T-helper 1 cell treated with Interleukin-12 subunit alpha and Interleukin-12 subunit beta and Interleukin-4 antibody, amounts not matched to agents 30 μg/mL and 1 μg/mL, for 36 hours (primary cell): ENCODE data around the gene SPON2.

Experiments used
- H3K27ac Mint-ChIP-seq: one replicate; pipeline ENCODE4 v1.8.0; 2021; ENCODE audit warnings: mild to moderate bottlenecking, mixed read lengths
- H3K27me3 Mint-ChIP-seq: one replicate; pipeline ENCODE4 v1.8.0; 2021; ENCODE audit warnings: low read depth, mixed read lengths
- H3K36me3 Mint-ChIP-seq: one replicate; pipeline ENCODE4 v1.8.0; 2021; ENCODE audit warnings: low read depth, mixed read lengths
- H3K4me1 Mint-ChIP-seq: one replicate; pipeline ENCODE4 v1.8.0; 2021; ENCODE audit warnings: low read depth, mixed read lengths
- H3K4me3 Mint-ChIP-seq: one replicate; pipeline ENCODE4 v1.8.0; 2021; ENCODE audit warnings: mild to moderate bottlenecking, moderate library complexity, mixed read lengths
- H3K9me3 Mint-ChIP-seq: one replicate; pipeline ENCODE4 v1.8.0; 2021; ENCODE audit warnings: mixed read lengths

SPON2 gene

DNA sequence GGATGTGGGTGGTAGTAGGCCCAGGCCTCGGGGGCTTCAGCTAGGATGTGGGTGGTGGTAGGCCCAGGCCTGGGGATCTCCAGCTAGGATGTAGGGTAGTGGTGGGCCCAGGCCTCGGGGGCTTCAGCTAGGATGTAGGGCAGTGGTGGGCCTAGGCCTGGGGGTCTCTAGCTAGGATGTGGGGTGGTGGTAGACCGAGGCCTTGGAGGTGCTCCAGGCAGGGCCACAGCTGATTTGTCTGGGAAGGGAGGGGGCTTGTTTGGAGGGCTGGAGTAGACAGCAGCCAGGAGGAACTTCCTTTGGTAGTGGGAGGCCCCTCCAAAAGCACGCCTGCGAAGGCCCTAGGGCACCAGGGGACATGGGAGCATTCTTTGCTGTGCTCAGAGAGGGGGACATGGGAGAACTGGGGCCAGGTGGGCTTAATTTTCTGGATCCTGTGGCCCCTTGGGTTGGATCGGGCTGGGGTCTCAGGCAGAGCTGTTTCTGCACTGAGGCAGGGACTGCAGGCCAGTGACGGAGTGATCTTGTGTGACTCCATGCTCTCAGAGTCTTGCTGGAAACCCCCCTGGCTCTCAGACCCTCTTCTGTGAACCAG is 3.3 kb upstream of the SPON2 start:
- Mint-ChIP-seq H3K27me3 (peaks cover 19% of the 10 kb centered on the region), H3K4me3 (no peak overlapping the region), H3K36me3 (peaks cover 9% of the 10 kb centered on the region), H3K27ac (no peak overlapping the region), H3K4me1 (peaks cover 4% of the 10 kb centered on the region), H3K9me3 (peaks cover 12% of the 10 kb centered on the region)

DNA sequence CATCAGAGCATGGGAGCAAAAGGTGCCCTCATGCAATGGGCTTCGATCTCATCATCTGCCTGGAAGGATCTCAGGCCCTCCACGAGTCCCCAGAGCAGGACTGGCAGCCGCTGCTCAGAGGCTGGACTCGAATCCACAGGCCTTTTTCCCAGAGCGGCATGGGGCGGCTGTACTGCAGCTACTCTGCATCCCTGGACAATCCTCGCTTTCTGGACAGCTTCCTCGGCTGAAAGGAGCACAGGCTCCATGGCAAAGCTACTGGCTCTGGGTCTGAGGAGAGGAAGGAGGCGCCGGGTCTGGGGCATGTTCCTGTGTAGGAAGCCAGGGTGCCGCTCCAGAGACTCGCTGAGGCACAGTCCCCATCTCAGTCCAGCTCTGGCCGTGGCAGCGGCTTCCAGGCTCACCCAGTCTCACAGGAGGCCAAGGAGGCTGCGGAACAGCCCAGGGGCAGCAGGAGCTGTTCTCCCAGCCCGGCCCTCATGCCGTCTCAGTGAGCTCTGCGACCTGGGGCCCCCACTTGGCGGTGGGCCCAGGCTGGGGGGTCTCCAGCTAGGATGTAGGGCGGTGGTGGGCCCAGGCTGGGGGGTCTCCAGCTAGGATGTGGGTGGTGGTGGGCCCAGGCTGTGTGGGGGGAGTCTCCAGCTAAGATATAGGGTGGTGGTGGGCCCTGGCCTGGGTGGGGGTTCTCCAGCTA is 2.7 kb upstream of the SPON2 start:
- Mint-ChIP-seq H3K4me1 (peaks cover 1% of the 10 kb centered on the region), H3K27me3 (peaks cover 24% of the 10 kb centered on the region), H3K4me3 (no peak overlapping the region), H3K27ac (no peak overlapping the region), H3K9me3 (peaks cover 5% of the 10 kb centered on the region), H3K36me3 (peaks cover 5% of the 10 kb centered on the region)

DNA sequence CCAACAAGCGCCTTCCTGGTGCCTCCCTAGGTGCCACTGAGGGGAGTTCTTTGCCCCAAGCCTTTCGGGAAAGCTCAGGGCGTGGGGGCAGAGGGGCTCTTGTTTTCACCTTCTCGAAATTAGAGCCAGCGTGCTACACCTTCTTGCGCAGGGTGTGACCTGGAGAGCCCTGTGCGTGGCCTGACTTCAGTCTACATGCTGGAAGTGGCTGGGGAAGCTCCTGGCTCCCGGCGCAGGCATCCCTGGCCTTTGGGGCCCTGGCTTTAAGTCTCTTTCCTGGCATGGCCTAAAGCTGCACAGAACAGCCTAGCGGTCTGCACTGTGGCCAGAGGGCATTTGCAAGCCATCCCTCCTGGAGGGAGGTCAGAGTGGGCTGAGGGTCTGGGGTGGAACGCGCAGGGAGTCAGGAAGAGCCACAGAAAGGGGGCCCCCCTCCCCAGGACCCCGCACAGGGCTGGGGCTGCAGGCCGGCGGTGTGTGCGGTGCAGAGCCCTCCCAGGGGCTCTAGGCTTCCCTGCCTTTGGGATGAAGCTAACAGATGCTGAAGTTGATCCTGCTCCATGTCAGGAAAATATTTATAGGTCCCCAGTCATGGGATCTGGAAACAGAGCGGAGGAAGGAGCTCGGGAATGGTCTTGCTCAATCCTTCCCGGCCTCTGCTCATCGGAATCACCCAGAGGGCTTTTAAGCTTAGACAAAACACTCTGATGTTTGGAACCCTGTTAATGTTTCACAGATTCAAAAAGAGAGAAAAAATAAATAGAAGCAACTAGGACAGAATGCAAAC is 781 bp upstream of the SPON2 start:
- H3K36me3 Mint-ChIP-seq, result peaks cover 2% of the 10 kb centered on the region
- no peak overlapping the region for H3K4me3 Mint-ChIP-seq
- no peaks in the 10 kb centered on the region for H3K9me3 Mint-ChIP-seq
- no peak overlapping the region for H3K27ac Mint-ChIP-seq
- H3K27me3 Mint-ChIP-seq, result peaks cover 25% of the 10 kb centered on the region
- peaks cover under 1% of the 10 kb centered on the region for H3K4me1 Mint-ChIP-seq

DNA sequence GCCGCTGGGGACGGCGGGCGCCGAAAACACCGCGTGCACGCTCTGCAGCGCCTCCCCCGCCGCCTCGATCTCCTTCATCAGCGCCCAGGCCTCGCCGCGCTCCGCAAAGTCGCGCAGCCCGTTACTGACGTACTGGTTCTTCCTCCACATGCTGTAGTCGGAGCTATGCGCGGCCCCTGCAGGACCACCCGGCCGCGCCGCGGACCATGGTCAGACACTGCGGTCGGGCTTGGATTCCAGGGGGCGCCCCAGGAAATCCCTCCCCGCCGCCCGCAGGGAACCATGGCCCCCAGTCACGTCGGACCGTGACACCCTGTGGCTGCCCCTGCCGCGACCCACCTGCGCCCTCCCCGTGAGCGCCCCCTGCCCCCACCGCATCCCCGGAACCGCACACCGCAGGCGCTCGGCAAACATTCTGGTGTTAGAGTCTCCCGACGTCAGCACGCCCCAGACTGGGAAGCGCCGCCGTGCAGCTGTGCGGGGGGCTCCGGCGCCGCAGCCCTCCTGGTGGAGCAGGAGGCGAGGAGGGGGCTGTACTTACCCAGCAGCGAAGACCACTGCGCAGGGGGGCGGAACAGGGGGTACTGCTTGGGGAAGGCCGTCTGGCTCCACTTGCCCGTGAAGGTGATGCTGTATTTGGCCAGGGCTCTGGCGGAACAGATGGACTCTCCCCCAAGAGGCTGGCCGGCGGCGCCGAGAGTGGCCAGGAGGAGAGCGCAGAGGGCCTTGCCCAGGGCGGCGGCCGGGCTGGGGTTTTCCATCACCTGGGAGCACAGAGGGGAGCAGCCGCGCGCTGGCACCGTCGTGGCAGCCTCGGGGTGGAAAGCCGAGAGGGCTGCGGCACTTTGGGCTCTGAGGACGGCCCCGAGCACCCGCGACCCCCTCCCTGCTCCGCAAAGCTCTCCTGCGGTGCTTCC is 814 bp downstream of the SPON2 start:
- Mint-ChIP-seq H3K9me3 (no peaks in the 10 kb centered on the region), H3K36me3 (peaks cover 2% of the 10 kb centered on the region), H3K4me3 (peak overlapping the region; percentile 54), H3K27me3 (peaks cover 25% of the 10 kb centered on the region), H3K4me1 (peaks cover 10% of the 10 kb centered on the region), H3K27ac (no peak overlapping the region)

DNA sequence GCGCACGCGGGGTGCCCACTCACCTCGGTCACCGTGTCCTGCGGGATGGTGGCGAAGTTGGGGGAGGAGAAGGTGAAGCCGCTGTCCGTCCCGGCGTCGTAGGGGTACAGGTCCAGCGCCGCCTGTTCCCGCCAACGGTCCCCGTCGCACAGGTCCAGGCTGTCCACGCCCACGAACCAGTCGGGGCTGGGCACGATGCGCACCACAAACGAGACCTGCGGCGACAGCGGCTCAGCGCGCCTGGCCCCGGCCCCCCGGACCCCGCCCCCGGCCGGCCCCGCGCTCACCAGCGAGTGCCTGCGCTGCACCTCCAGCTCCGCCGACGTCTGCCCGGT is 1.4 kb downstream of the SPON2 start:
- peak overlapping the region; percentile 54 for H3K4me3 Mint-ChIP-seq
- H3K9me3 Mint-ChIP-seq, result no peaks in the 10 kb centered on the region
- H3K27ac Mint-ChIP-seq, result no peak overlapping the region
- peaks cover 2% of the 10 kb centered on the region for H3K36me3 Mint-ChIP-seq
- H3K27me3 Mint-ChIP-seq, result peaks cover 25% of the 10 kb centered on the region
- H3K4me1 Mint-ChIP-seq, result peaks cover 10% of the 10 kb centered on the region

DNA sequence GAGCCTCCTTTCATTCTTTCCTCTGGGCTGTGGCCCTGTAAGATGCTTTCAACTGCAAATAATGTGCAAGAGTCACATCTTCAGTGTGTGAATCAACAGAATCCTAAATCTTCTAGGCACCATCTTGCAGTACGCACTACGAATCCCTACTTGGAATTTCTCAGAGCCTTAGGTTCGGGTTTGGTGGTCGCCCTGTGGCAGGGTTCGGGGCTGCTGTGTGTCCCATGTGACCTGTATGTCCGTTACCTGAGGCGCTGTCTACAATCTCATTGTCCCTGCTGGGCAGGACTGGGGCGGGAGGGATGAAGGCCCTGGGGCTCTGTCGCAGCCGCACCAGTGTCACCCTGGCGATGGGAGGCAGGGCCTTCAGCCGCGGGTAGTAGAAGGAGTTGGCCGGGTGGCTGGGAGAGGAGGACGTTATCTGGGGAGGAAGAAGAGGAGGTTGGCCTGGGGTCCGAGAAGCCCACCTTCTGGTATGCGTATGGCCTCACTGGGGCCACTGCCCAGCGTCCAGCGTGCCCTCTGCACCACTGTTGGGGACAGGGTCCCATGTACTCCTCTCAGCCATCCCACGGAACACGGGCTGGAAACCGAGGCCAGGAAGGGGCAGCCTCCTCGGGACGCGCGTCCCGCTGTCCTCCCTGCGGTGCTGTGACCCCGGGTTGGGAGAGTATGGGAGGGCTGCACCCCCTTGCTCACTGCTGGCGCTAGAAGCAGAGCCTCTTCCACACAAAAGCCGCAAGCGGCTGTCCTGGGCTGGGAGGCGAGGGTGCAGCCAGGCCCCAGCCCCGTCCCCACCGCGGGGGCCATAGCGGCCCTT is 2.0 kb downstream of the SPON2 start:
- Mint-ChIP-seq H3K9me3 (no peaks in the 10 kb centered on the region), H3K27ac (no peak overlapping the region), H3K4me1 (peaks cover 10% of the 10 kb centered on the region), H3K36me3 (peaks cover 2% of the 10 kb centered on the region), H3K27me3 (peaks cover 25% of the 10 kb centered on the region), H3K4me3 (no peak overlapping the region)

DNA sequence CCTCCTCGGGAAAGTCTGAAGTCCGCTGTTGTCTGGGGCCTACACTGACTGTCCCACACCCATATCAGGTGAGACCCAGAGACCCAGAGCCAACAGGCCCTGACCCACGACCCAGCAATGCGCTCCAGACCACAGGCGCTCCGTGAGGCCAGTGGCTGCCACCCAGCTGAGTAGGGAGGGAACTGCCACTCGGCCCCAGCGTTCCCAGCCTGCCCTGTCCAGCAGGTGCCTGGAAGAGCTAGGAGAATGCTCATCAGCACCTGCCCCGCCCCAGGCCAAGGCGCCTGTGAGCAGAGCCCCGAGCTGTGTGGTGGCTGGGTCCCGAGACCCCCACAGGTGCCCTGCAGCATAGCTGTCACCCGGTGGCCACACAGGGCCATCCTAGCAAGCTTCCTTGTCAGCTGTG is 2.7 kb downstream of the SPON2 start:
- Mint-ChIP-seq H3K36me3 (peaks cover 2% of the 10 kb centered on the region), H3K27me3 (peaks cover 25% of the 10 kb centered on the region), H3K4me1 (peaks cover 10% of the 10 kb centered on the region), H3K4me3 (no peak overlapping the region), H3K27ac (no peak overlapping the region), H3K9me3 (no peaks in the 10 kb centered on the region)

DNA sequence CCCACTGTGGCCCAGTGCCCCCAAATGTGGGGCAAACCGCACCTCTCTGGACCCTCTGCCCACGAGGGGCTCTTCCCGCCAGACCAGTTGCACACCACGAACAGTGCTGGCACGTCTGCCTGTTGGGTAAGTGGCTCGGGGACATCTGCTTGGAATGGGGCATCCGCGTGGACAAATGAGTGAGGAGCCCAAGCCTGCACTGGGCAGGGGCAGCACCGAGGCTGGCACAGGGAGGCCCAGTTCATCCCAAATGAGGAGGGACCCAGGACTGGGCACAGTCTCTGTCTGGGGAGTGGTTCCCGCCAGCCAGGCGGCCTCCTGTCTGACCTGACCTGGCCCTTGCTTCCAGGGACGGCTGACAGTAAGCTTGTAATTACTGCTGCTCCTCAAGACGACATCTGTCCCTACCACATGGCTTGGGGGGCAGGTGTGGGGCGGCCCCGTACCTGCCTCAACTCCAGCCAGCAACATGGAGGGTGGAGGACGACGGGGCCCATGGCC is 3.2 kb downstream of the SPON2 start:
- Mint-ChIP-seq H3K27me3 (peaks cover 25% of the 10 kb centered on the region), H3K4me3 (peak overlapping the region; percentile 35), H3K9me3 (no peaks in the 10 kb centered on the region), H3K4me1 (peaks cover 10% of the 10 kb centered on the region), H3K36me3 (peaks cover 2% of the 10 kb centered on the region), H3K27ac (no peak overlapping the region)

DNA sequence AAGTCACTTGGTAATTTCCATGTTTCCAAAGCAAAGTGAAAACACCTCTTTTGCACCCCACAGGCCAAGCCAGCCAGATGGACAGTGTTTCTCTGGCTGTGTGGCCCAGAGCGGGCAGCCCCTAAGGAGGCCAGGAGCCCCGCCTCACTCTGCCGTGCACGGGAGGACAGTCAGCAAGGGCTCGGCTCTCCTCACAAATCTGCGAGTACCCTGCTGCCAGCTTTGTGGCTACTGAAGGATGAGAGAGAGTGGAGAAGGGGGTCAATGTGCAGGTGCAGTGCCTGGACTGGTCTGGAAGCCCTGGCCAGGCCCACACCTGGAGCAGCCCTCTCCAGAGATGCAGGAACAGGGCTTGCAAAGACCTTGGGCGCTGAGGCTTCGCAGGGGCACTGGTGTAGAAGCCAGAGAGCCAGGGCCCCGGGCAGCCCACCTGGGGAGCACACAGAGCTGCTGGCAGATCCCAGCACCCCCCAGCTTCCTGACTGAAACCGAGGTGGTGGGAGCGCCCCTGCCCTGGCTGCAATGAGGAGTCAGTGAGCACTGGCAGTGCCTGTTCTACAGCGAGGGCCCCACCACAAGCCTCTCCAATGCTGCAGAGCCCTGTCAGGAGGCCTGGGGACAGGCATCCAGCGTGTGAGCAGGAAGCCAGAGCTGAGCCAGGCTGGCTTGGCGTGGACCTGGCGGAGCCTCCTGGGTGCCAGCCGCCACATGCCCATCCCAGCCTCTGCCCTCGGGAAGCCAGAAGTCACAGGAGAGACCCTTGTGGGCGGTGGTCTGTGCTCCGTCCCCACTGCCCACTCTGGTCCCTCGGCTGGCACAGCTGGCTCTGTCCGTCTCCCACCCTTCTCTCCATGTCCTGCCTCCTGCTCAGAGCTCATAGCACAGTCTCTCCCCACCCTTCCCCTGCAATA is 3.9 kb downstream of the SPON2 start:
- H3K4me3 Mint-ChIP-seq, result peak overlapping the region; percentile 78
- no peaks in the 10 kb centered on the region for H3K9me3 Mint-ChIP-seq
- peaks cover 20% of the 10 kb centered on the region for H3K27me3 Mint-ChIP-seq
- H3K4me1 Mint-ChIP-seq, result peaks cover 12% of the 10 kb centered on the region
- H3K36me3 Mint-ChIP-seq, result peaks cover 2% of the 10 kb centered on the region
- no peak overlapping the region for H3K27ac Mint-ChIP-seq

DNA sequence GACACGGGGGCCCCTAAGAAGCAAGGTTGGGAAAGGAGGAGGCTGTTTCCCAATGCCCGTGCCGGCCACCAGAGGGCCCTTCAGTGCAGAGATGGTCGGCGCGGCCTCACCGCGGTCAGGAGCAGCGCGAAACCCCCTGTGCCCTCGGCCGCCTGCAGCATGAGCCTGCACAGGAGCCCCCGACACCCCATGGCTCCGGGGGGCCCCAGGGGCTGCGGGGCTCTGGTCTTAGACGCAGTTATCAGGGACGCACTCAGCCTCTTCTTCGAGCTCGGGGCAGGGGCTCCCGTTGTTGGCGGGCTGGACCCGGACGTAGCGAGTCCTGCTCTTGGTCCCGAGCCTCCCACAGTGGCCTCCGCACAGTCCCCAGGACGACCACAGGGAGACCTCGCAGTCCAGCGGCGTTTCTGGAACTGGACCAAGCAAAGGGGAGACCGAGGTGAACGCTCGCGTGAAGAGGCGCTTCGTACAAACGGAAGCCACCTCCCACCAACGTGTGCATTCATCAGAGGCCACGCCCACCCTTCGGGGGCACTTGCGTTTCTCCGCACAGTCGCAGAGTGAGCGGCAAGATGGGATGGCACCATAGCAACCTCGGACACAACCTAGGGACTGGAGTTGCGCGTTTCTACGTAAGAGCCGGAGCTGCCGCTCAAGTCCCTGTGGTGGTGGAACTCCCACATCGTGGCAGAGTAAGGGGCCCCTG is 5.0 kb downstream of the SPON2 start:
- peaks cover 15% of the 10 kb centered on the region for H3K4me1 Mint-ChIP-seq
- peak overlapping the region; percentile 70 for H3K27ac Mint-ChIP-seq
- peak overlapping the region; percentile 78 for H3K4me3 Mint-ChIP-seq
- peaks cover 20% of the 10 kb centered on the region for H3K27me3 Mint-ChIP-seq
- no peaks in the 10 kb centered on the region for H3K9me3 Mint-ChIP-seq
- H3K36me3 Mint-ChIP-seq, result peaks cover 2% of the 10 kb centered on the region

DNA sequence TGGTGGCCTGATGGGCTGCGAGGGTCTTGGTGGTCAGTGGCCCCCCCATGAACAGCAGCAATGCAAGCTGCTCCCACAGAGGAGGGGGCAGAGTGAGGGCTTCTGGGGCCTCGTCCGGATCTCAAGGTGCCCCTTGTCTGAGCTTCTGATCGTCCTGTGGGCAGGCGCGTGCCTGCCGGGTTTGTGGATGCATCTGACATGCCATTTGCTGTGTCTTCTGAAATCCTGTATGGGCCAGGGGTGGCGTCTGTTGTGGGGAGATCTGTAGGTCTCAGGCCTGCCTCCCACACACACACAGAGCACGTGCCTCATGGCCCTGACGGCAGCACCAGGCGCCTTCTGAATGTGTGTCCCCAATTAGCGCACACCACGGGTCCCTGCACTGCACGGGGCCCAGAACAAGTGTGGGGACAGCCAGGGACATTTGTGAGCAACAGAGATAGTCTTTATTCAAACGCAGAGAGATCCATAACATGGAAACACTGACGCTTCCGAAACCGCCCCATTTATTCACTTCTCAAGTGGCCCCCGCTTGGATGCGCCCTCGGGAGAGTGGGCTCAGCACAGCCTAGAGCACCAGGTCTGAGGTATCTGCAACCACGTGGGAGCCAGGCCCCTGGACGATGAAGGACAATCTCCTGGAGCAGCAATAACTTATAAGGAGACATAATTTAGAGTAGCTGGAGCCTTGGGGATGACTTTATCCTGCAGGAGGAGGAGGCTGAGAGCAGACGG is 5.7 kb downstream of the SPON2 start:
- H3K36me3 Mint-ChIP-seq, result peaks cover 2% of the 10 kb centered on the region
- no peaks in the 10 kb centered on the region for H3K9me3 Mint-ChIP-seq
- H3K4me1 Mint-ChIP-seq, result peaks cover 15% of the 10 kb centered on the region
- no peak overlapping the region for H3K27ac Mint-ChIP-seq
- peak overlapping the region; percentile 78 for H3K4me3 Mint-ChIP-seq
- peaks cover 20% of the 10 kb centered on the region for H3K27me3 Mint-ChIP-seq
